SK-N-SH treated with all-trans-retinoic acid at 6 μM for 48 hours (cell line): ENCODE results near the gene CCNY.

Experiments
- ATAC-seq: fragments of 200-7000 bp; cut with Tn5 transposase; 3 replicates; pipeline ENCODE4 v1.9.1; 2020; ENCODE audit warnings: mild to moderate bottlenecking, moderate library complexity
- ARNTL ChIP-seq: fragments of 450-650 bp; formaldehyde crosslinking; IDR thresholded peaks from 2 replicates; pipeline ENCODE4 v1.5.0; 2020; ENCODE audit warnings: low read depth, mild to moderate bottlenecking, moderate library complexity, borderline replicate concordance
- BACH2 ChIP-seq: fragments of 250-450 bp; sonication (Bioruptor Pico); IDR thresholded peaks from 2 replicates; pipeline ENCODE4 v1.9.0; 2021; ENCODE audit warnings: mild to moderate bottlenecking, borderline replicate concordance
- CREB5 ChIP-seq: fragments of 250-450 bp; sonication (Bioruptor Pico); IDR thresholded peaks from 2 replicates; pipeline ENCODE4 v1.5.1; 2020; ENCODE audit warnings: low read depth, mild to moderate bottlenecking, moderate library complexity
- CSDC2 ChIP-seq: fragments of 250-450 bp; sonication (Bioruptor Pico); IDR thresholded peaks from 2 replicates; pipeline ENCODE4 v1.5.0; 2020; ENCODE audit warnings: mild to moderate bottlenecking, moderate library complexity
- CSRNP3 ChIP-seq: fragments of 250-450 bp; sonication (Bioruptor Pico); IDR thresholded peaks from 2 replicates; pipeline ENCODE4 v1.5.1; 2021; ENCODE audit warnings: mild to moderate bottlenecking, moderate library complexity
- ESRRG ChIP-seq: fragments of 250-450 bp; sonication (Bioruptor Pico); IDR thresholded peaks from 2 replicates; pipeline ENCODE4 v1.6.1; 2021; ENCODE audit warnings: mild to moderate bottlenecking
- GLIS3 ChIP-seq: fragments of 250-450 bp; sonication (Bioruptor Pico); IDR thresholded peaks from 2 replicates; pipeline ENCODE4 v1.5.0; 2020; ENCODE audit warnings: mild to moderate bottlenecking, moderate library complexity
- ISL1 ChIP-seq: fragments of 250-450 bp; sonication (Bioruptor Pico); IDR thresholded peaks from 2 replicates; pipeline ENCODE4 v2.1.2; 2022; ENCODE audit warnings: mild to moderate bottlenecking, moderate library complexity
- OSR1 ChIP-seq: fragments of 250-450 bp; sonication (Bioruptor Pico); IDR thresholded peaks from 2 replicates; pipeline ENCODE4 v1.8.0; 2022; ENCODE audit warnings: moderate library complexity, mild to moderate bottlenecking, inconsistent platforms
- PATZ1 ChIP-seq: fragments of 250-450 bp; sonication (Bioruptor Pico); IDR thresholded peaks from 2 replicates; pipeline ENCODE4 v1.8.0; 2020; ENCODE audit warnings: mild to moderate bottlenecking, moderate library complexity, borderline replicate concordance
- POU6F1 ChIP-seq: fragments of 250-450 bp; sonication (Bioruptor Pico); IDR thresholded peaks from 2 replicates; pipeline ENCODE4 v1.8.0; 2021; ENCODE audit warnings: low read depth, mild to moderate bottlenecking, moderate library complexity, borderline replicate concordance
- PPARA ChIP-seq: fragments of 250-450 bp; sonication (Bioruptor Pico); IDR thresholded peaks from 2 replicates; pipeline ENCODE4 v1.5.0; 2020; ENCODE audit warnings: mild to moderate bottlenecking, borderline replicate concordance
- RARB ChIP-seq: fragments of 250-450 bp; sonication (Bioruptor Pico); IDR thresholded peaks from 2 replicates; pipeline ENCODE4 v1.8.0; 2021; ENCODE audit warnings: mild to moderate bottlenecking, moderate library complexity
- SNAI2 ChIP-seq: fragments of 250-450 bp; sonication (Bioruptor Pico); IDR thresholded peaks from 2 replicates; pipeline ENCODE4 v1.5.0; 2020; ENCODE audit warnings: mild to moderate bottlenecking, moderate library complexity
- TCF4 ChIP-seq: fragments of 250-450 bp; sonication (Bioruptor Pico); IDR thresholded peaks from 2 replicates; pipeline ENCODE4 v1.8.0; 2021; ENCODE audit warnings: mild to moderate bottlenecking, moderate library complexity, borderline replicate concordance
- TOX ChIP-seq: fragments of 250-450 bp; sonication (Bioruptor Pico); IDR thresholded peaks from 2 replicates; pipeline ENCODE4 v1.8.0; 2021; ENCODE audit warnings: mild to moderate bottlenecking, moderate library complexity, borderline replicate concordance
- ZC3H10 ChIP-seq: fragments of 250-450 bp; sonication (Bioruptor Pico); IDR thresholded peaks from 2 replicates; pipeline ENCODE4 v1.5.1; 2021; ENCODE audit warnings: mild to moderate bottlenecking, moderate library complexity
- ZFP3 ChIP-seq: fragments of 250-450 bp; sonication (Bioruptor Pico); IDR thresholded peaks from 2 replicates; pipeline ENCODE4 v1.5.0; 2020; ENCODE audit warnings: mild to moderate bottlenecking, moderate library complexity
- ZFP30 ChIP-seq: fragments of 450-650 bp; formaldehyde crosslinking; IDR thresholded peaks from 2 replicates; pipeline ENCODE4 v1.5.0; 2022; ENCODE audit warnings: mild to moderate bottlenecking, moderate library complexity
- ZNF70 ChIP-seq: fragments of 450-650 bp; formaldehyde crosslinking; IDR thresholded peaks from 2 replicates; pipeline ENCODE4 v1.5.0; 2020; ENCODE audit warnings: mild to moderate bottlenecking, moderate library complexity
- ZNF8 ChIP-seq: fragments of 450-650 bp; formaldehyde crosslinking; IDR thresholded peaks from 2 replicates; pipeline ENCODE4 v1.5.0; 2020; ENCODE audit warnings: mild to moderate bottlenecking, moderate library complexity

The CCNY gene

GRCh38 chr10:35447693-35448407, 111.5 kb downstream of the CCNY start:
- ATAC-seq, result peak; percentile 87
- peak; percentile 56 for TF ChIP-seq ISL1
- no peak for TF ChIP-seq RARB (CRISPR knock-in tag)

GRCh38 chr10:35448687-35449662, 112.7 kb downstream of the CCNY start:
- ATAC-seq, result no peak
- no peak for TF ChIP-seq ARNTL
- no peak for TF ChIP-seq BACH2

- no peak for TF ChIP-seq ZC3H10 (CRISPR knock-in tag)
- TF ChIP-seq CSRNP3 (CRISPR knock-in tag), result no peak
- TF ChIP-seq ZNF70, result no peak
- TF ChIP-seq TCF4 (CRISPR knock-in tag), result no peak
- no peak for TF ChIP-seq ESRRG (CRISPR knock-in tag)
- TF ChIP-seq TOX, result no peak
- no peak for TF ChIP-seq RARB (CRISPR knock-in tag)
- TF ChIP-seq ISL1, result no peak
- TF ChIP-seq PATZ1 (CRISPR knock-in tag), result no peak
- no peak for TF ChIP-seq OSR1 (CRISPR knock-in tag)
- TF ChIP-seq ZFP3 (CRISPR knock-in tag), result no peak
- TF ChIP-seq ARNTL, result no peak
- no peak for TF ChIP-seq CREB5 (CRISPR knock-in tag)
- TF ChIP-seq ZFP30 (CRISPR knock-in tag), result no peak
- no peak for TF ChIP-seq PPARA (CRISPR knock-in tag)
- TF ChIP-seq CSDC2 (CRISPR knock-in tag), result no peak
- TF ChIP-seq ZNF8 (CRISPR knock-in tag), result no peak
- no peak for TF ChIP-seq BACH2
- no peak for ATAC-seq
Measured at GRCh38 chr10:35449944-35450343, 113.6 kb downstream of the CCNY start.

GRCh38 chr10:35451151-35452016, 115.1 kb downstream of the CCNY start:
- no peak for ATAC-seq
- no peak for TF ChIP-seq SNAI2 (CRISPR knock-in tag)
- no peak for TF ChIP-seq ESRRG (CRISPR knock-in tag)
- TF ChIP-seq ZFP3 (CRISPR knock-in tag), result no peak
- no peak for TF ChIP-seq ARNTL
- TF ChIP-seq ZNF8 (CRISPR knock-in tag), result no peak
- TF ChIP-seq OSR1 (CRISPR knock-in tag), result no peak
- TF ChIP-seq TOX, result no peak
- no peak for TF ChIP-seq ZNF70
- no peak for TF ChIP-seq GLIS3 (CRISPR knock-in tag)
- no peak for TF ChIP-seq TCF4 (CRISPR knock-in tag)
- TF ChIP-seq POU6F1 (CRISPR knock-in tag), result no peak
- no peak for TF ChIP-seq BACH2
- TF ChIP-seq CREB5 (CRISPR knock-in tag), result no peak
- TF ChIP-seq ZC3H10 (CRISPR knock-in tag), result no peak
- TF ChIP-seq PPARA (CRISPR knock-in tag), result no peak
- no peak for TF ChIP-seq PATZ1 (CRISPR knock-in tag)
